H1 (cell line): ENCODE results near the gene RAB40C. TPM values are rescaled to one million over a fixed set of nuclear protein-coding genes. Genes with fewer than 3 reads are reported as not detected.

ENCODE experiments used
- CTCF ChIA-PET: fragments of 300-600 bp; sonication (Branson Sonifier 250); formaldehyde crosslinking; loops from one replicate; lab custom pipeline; 2021; ENCODE audit not compliant: partially characterized antibody; lab: Charles Lee
- POLR2A ChIA-PET: fragments of 300-600 bp; sonication (Branson Sonifier 250); formaldehyde crosslinking; loops from one replicate; lab custom pipeline; 2021; ENCODE audit warnings: inconsistent platforms; ENCODE audit not compliant: partially characterized antibody; lab: Charles Lee
- DNase-seq, 2 experiments: peaks; one replicate each; pipeline versions ENCODE4 v3.0.0 to v3.0.0-alpha.2; 2010 to 2022; ENCODE audit warnings: low spot score in 2 of 2, low read depth in 1 of 2, mixed read lengths in 1 of 2
- FAIRE-seq: peaks from 2 replicates; lab custom pipeline; 2011; peaks lifted over from hg19 to GRCh38; lab: Jason Lieb, UNC
- H2AFZ ChIP-seq: 2 replicates; pipeline ENCODE4 v1.8.1; 2012; ENCODE audit warnings: low read length, inconsistent platforms
- H2AK5ac ChIP-seq: 2 replicates; pipeline ENCODE4 v1.6.1; 2013; ENCODE audit warnings: low read depth, low read length
- H2BK120ac ChIP-seq: replicated peaks from 2 replicates; pipeline ENCODE3; 2013; ENCODE audit warnings: low read depth, low read length, inconsistent platforms
- H2BK12ac ChIP-seq: 2 replicates; pipeline ENCODE4 v1.6.1; 2013; ENCODE audit warnings: low read depth, low read length
- H2BK15ac ChIP-seq: 2 replicates; pipeline ENCODE4 v1.6.1; 2013; ENCODE audit warnings: low read length
- H2BK20ac ChIP-seq: 2 replicates; pipeline ENCODE4 v1.6.1; 2013; ENCODE audit warnings: low read length
- H2BK5ac ChIP-seq: 2 replicates; pipeline ENCODE4 v1.6.1; 2013; ENCODE audit warnings: low read depth, low read length
- H3K14ac ChIP-seq: 2 replicates; pipeline ENCODE4 v1.6.1; 2013; ENCODE audit warnings: inconsistent platforms; ENCODE audit not compliant: insufficient read length
- H3K18ac ChIP-seq: 2 replicates; pipeline ENCODE4 v1.6.1; 2013; ENCODE audit warnings: low read length; ENCODE audit errors: extremely low read depth
- H3K23ac ChIP-seq: 2 replicates; pipeline ENCODE4 v1.6.1; 2013; ENCODE audit warnings: inconsistent platforms; ENCODE audit not compliant: insufficient read length
- H3K23me2 ChIP-seq: 2 replicates; pipeline ENCODE4 v1.6.1; 2013; ENCODE audit warnings: low read depth, low read length
- H3K27ac ChIP-seq: 2 replicates; pipeline ENCODE4 v1.6.1; 2011; ENCODE audit warnings: low read depth, low read length, inconsistent platforms
- H3K27me3 ChIP-seq, 4 experiments: replicated peaks in 1 of 4; 1 replicate in 1 of 4; 2 replicates in 3 of 4; pipeline versions ENCODE4 v1.6.1 to v1.8.1; 2011 to 2013; ENCODE audit warnings: low read length in 3 of 4, mild to moderate bottlenecking in 3 of 4, inconsistent platforms in 2 of 4, mixed read lengths in 2 of 4, moderate library complexity in 1 of 4; ENCODE audit not compliant: control insufficient read depth in 3 of 4, insufficient read depth in 3 of 4; ENCODE audit errors: extremely low read depth in 1 of 4
- H3K36me3 ChIP-seq, 4 experiments: 2 replicates each; pipeline versions ENCODE4 v1.6.1 to v1.8.1; 2011 to 2013; ENCODE audit warnings: mild to moderate bottlenecking in 4 of 4, low read length in 3 of 4, moderate library complexity in 2 of 4, control low read depth in 1 of 4, inconsistent platforms in 1 of 4; ENCODE audit not compliant: insufficient read depth in 4 of 4, control insufficient read depth in 2 of 4
- H3K4ac ChIP-seq: replicated peaks from 2 replicates; pipeline ENCODE3; 2013; ENCODE audit warnings: low read length, low read depth, mixed read lengths, inconsistent platforms; ENCODE audit not compliant: insufficient read length
- H3K4me1 ChIP-seq, 4 experiments: replicated peaks in 1 of 4; 1 replicate in 1 of 4; 2 replicates in 3 of 4; pipeline versions ENCODE4 v1.6.1 to v1.8.1; 2011 to 2013; ENCODE audit warnings: low read length in 3 of 4, inconsistent platforms in 2 of 4, mixed read lengths in 1 of 4; ENCODE audit not compliant: insufficient read depth in 4 of 4, control insufficient read depth in 3 of 4
- H3K4me2 ChIP-seq, 2 experiments: 2 replicates each; pipeline versions ENCODE4 v1.6.1 to v1.8.1; 2011 to 2013; ENCODE audit warnings: low read depth in 2 of 2, low read length in 2 of 2, control low read depth in 1 of 2, inconsistent platforms in 1 of 2, mild to moderate bottlenecking in 1 of 2; ENCODE audit not compliant: insufficient read depth in 1 of 2
- H3K4me3 ChIP-seq, 4 experiments: fragments of 200-600, 300-600 bp in 1 of 4; sonication (generic), shearing (Covaris generic), sonication (Bioruptor Twin) in 1 of 4; 2 replicates each; pipeline versions ENCODE4 v1.5.1 to v1.8.1; 2011 to 2016; ENCODE audit warnings: low read length in 4 of 4, low read depth in 3 of 4, control low read depth in 2 of 4, inconsistent platforms in 2 of 4, mild to moderate bottlenecking in 2 of 4, mixed read lengths in 1 of 4, moderate library complexity in 1 of 4; ENCODE audit not compliant: insufficient read depth in 2 of 4; ENCODE audit errors: extremely low read depth in 1 of 4
- H3K56ac ChIP-seq: replicated peaks from 2 replicates; pipeline ENCODE3; 2013; ENCODE audit warnings: low read depth, mild to moderate bottlenecking, mixed read lengths, low read length, inconsistent platforms; ENCODE audit not compliant: insufficient read length
- H3K79me1 ChIP-seq: 2 replicates; pipeline ENCODE4 v1.6.1; 2013; ENCODE audit warnings: low read depth, low read length, control low read depth
- H3K79me2 ChIP-seq, 2 experiments: 2 replicates each; pipeline versions ENCODE4 v1.6.1 to v1.8.1; 2012 to 2013; ENCODE audit warnings: low read length in 2 of 2, mild to moderate bottlenecking in 2 of 2, inconsistent platforms in 1 of 2; ENCODE audit not compliant: insufficient read depth in 2 of 2, control insufficient read depth in 1 of 2
- H3K9ac ChIP-seq, 4 experiments: replicated peaks in 1 of 4; 1 replicate in 1 of 4; 2 replicates in 3 of 4; pipeline versions ENCODE4 v1.6.1 to v1.8.1; 2011 to 2013; ENCODE audit warnings: low read depth in 3 of 4, low read length in 3 of 4, control low read depth in 2 of 4, mild to moderate bottlenecking in 2 of 4, moderate library complexity in 2 of 4, inconsistent platforms in 1 of 4; ENCODE audit errors: extremely low read depth in 1 of 4
- H3K9me3 ChIP-seq, 2 experiments: 2 replicates each; pipeline versions ENCODE4 v1.6.1 to v1.8.1; 2012 to 2013; ENCODE audit warnings: mild to moderate bottlenecking in 2 of 2, moderate library complexity in 2 of 2, control low read depth in 1 of 2, inconsistent platforms in 1 of 2, low read depth in 1 of 2, low read length in 1 of 2, mixed read lengths in 1 of 2; ENCODE audit not compliant: insufficient read depth in 2 of 2
- H4K20me1 ChIP-seq, 2 experiments: replicated peaks in 1 of 2; 2 replicates each; pipeline versions ENCODE3 to v1.8.1; 2011 to 2013; ENCODE audit warnings: inconsistent platforms in 2 of 2, low read length in 2 of 2, mild to moderate bottlenecking in 1 of 2; ENCODE audit not compliant: insufficient read depth in 2 of 2, control insufficient read depth in 1 of 2
- H4K5ac ChIP-seq: 2 replicates; pipeline ENCODE4 v1.6.1; 2013; ENCODE audit warnings: low read length, low read depth, mixed read lengths, inconsistent platforms; ENCODE audit not compliant: insufficient read length
- H4K8ac ChIP-seq: 2 replicates; pipeline ENCODE4 v1.8.0; 2013; ENCODE audit warnings: mild to moderate bottlenecking, moderate library complexity, low read length, inconsistent platforms; ENCODE audit not compliant: insufficient read depth; ENCODE audit errors: extremely low read depth
- H4K91ac ChIP-seq: replicated peaks from 2 replicates; pipeline ENCODE3; 2013; ENCODE audit warnings: low read length, mixed read lengths, inconsistent platforms; ENCODE audit not compliant: insufficient read length
- FOSL1 ChIP-seq: IDR thresholded peaks from 2 replicates; pipeline ENCODE4 v1.6.1; 2011; ENCODE audit warnings: mild to moderate bottlenecking, low read depth, low read length, moderate library complexity; ENCODE audit not compliant: insufficient read depth
- HDAC6 ChIP-seq: IDR thresholded peaks from one replicate; pipeline ENCODE4 v1.7.1; 2012; ENCODE audit warnings: low read depth, mild to moderate bottlenecking, inconsistent platforms, low read length, moderate library complexity
- KDM5A ChIP-seq: fragments of 200-600 bp; IDR thresholded peaks from 2 replicates; pipeline ENCODE4 v1.7.1; 2012; ENCODE audit warnings: mild to moderate bottlenecking, low read length, inconsistent platforms, mixed read lengths
- MAFK ChIP-seq: IDR thresholded peaks from 2 replicates; pipeline ENCODE4 v1.6.1; 2012; ENCODE audit warnings: low read depth, mild to moderate bottlenecking, improper control_type of control experiment, low read length
- NRF1 ChIP-seq: IDR thresholded peaks from 2 replicates; pipeline ENCODE4 v1.6.1; 2011; ENCODE audit warnings: mild to moderate bottlenecking, low read depth, low read length, improper control_type of control experiment
- RAD21 ChIP-seq, 2 experiments: IDR thresholded peaks in 1 of 2; conservative IDR thresholded peaks in 1 of 2; 2 replicates each; pipeline ENCODE4 v1.6.1; 2011; ENCODE audit warnings: low read depth in 2 of 2, low read length in 2 of 2, improper control_type of control experiment in 1 of 2, inconsistent platforms in 1 of 2, mild to moderate bottlenecking in 1 of 2, moderate library complexity in 1 of 2
- RBBP5 ChIP-seq: IDR thresholded peaks from 2 replicates; pipeline ENCODE4 v1.7.1; 2012; ENCODE audit warnings: low read depth, mild to moderate bottlenecking, inconsistent platforms, low read length, moderate library complexity, borderline replicate concordance
- SIN3A ChIP-seq, 2 experiments: IDR thresholded peaks in 1 of 2; conservative IDR thresholded peaks in 1 of 2; 2 replicates each; pipeline ENCODE4 v1.6.1; 2011 to 2012; ENCODE audit warnings: low read length in 2 of 2, improper control_type of control experiment in 1 of 2, low read depth in 1 of 2, mild to moderate bottlenecking in 1 of 2
- USF2 ChIP-seq: IDR thresholded peaks from 2 replicates; pipeline ENCODE4 v1.6.1; 2011; ENCODE audit warnings: low read length, improper control_type of control experiment
- WGBS, 2 experiments: shearing (Covaris generic) in 1 of 2; methylation state at CpG; one replicate each; pipeline versions ENCODE4 v1.1.6 to v1.1.7; 2013 to 2015; ENCODE audit warnings: low lambda C conversion rate in 2 of 2, mixed read lengths in 2 of 2, inconsistent platforms in 1 of 2, low coverage in 1 of 2, missing lambda C conversion rate in 1 of 2; ENCODE audit not compliant: insufficient replicate concordance in 2 of 2, insufficient coverage in 1 of 2, insufficient read length in 1 of 2; ENCODE audit errors: extremely low coverage in 1 of 2, missing lambda C conversion rate in 1 of 2; 5-methylcytosine and 5-hydroxymethylcytosine counted together
- polyA plus RNA-seq, 7 experiments: library from polyadenylated mRNA; depleted of rRNA in 3 of 7; stranded (reverse) in 5 of 7; unstranded in 2 of 7; fragments of >200 nt in 5 of 7; fragments of 200-250 nt in 2 of 7; gene quantifications; 1 replicate in 5 of 7; 2 replicates in 1 of 7; 4 replicates in 1 of 7; pipeline versions ENCODE4 v1.2.1 to v1.2.3, GENCODE V29; 2011 to 2013; ENCODE audit warnings: missing spikeins in 2 of 7, mixed read lengths in 2 of 7
- total RNA-seq: library from RNA; stranded (reverse); fragmentation: NEBNext Ultra II Directional; extraction: Animal tissue kit (Norgen Biotek cat#: 25700); gene quantifications from 2 replicates; pipeline ENCODE4 v1.2.1, GENCODE V29; 2021

RAB40C gene
- total and polyA plus RNA-seq, 2 of the 8 experiments (the other 6 are each of a cell fraction or from before 2014, with no cell fraction given) = 13.9 to 15.6 TPM

- no peak overlapping the region for H3K27ac ChIP-seq
- POLR2A ChIA-PET = interaction anchor here (0.7 to 17.4 kb wide), 8 partner anchors 8 to 72 kb away, joined by 3 to 214 read pairs (median 4); partner anchors contain the start of genes JMJD8, RHBDL1, RHOT2 and STUB1
- H3K4me2 ChIP-seq = no peak overlapping the region
- H3K36me3 ChIP-seq = peaks cover 0 to 34% (median 1%) of the 10 kb centered on the region in 4 experiments; a peak in 3 of 8 replicates
- H2AK5ac ChIP-seq = no peak overlapping the region
- no peak overlapping the region for H2AFZ ChIP-seq
- H3K27me3 ChIP-seq = no peaks in the 10 kb centered on the region
- no peaks in the 10 kb centered on the region for H3K79me1 ChIP-seq
- H4K8ac ChIP-seq = no peak overlapping the region
- no peak overlapping the region for H3K14ac ChIP-seq
- no peak for TF ChIP-seq USF2
- TF ChIP-seq HDAC6 = no peak
- TF ChIP-seq FOSL1 = no peak
- no peak for TF ChIP-seq MAFK
- TF ChIP-seq SIN3A (conservative IDR thresholded peaks at IDR 0.05 in 1 of 2, IDR thresholded peaks at IDR 0.05 in 1 of 2; ENCODE audit: low read depth in 1 of 2, low read length in 2 of 2) = no peak
- TF ChIP-seq NRF1 = no peak
- TF ChIP-seq RBBP5 = no peak
- no peak for TF ChIP-seq RAD21 (IDR thresholded peaks at IDR 0.05 in 1 of 2, conservative IDR thresholded peaks at IDR 0.05 in 1 of 2; ENCODE audit: low read depth in 2 of 2, low read length in 2 of 2)
- TF ChIP-seq KDM5A = no peak
- TF ChIP-seq, all 59 proteins: peak for 0
- no peaks in the 10 kb centered on the region for H3K23me2 ChIP-seq
- H2BK20ac ChIP-seq = no peak overlapping the region
- no peak overlapping the region for H2BK12ac ChIP-seq
- no peak overlapping the region for H2BK5ac ChIP-seq
- H3K9ac ChIP-seq = no peak overlapping the region
- DNase-seq = no peak
- no peak overlapping the region for H3K23ac ChIP-seq
- H4K20me1 ChIP-seq = no peaks in the 10 kb centered on the region
- H3K9me3 ChIP-seq = no peaks in the 10 kb centered on the region
- H3K4me1 ChIP-seq = peaks cover 0 to 8% (median 1%) of the 10 kb centered on the region in 4 experiments; a peak in 4 of 7 replicates
- H2BK15ac ChIP-seq = no peak overlapping the region
- H4K91ac ChIP-seq = no peak overlapping the region
- H3K4ac ChIP-seq = no peak overlapping the region
- WGBS, 2 experiments = 94% methylated on average over 32 of the region's 35 CpGs; no CpG with 5 or more reads in 1 of the 2 experiments
- no peak overlapping the region for H3K4me3 ChIP-seq
- H3K79me2 ChIP-seq = no peaks in the 10 kb centered on the region
- H2BK120ac ChIP-seq = no peak overlapping the region
- H3K18ac ChIP-seq = no peak overlapping the region
- no peak for FAIRE-seq
- no peak overlapping the region for H3K56ac ChIP-seq
- H4K5ac ChIP-seq = no peak overlapping the region
- CTCF ChIA-PET = interaction anchor here (0.6 to 11.3 kb wide), 11 partner anchors 8 to 268 kb away, joined by 3 to 104 read pairs (median 5); partner anchors contain the start of genes METTL26, RHBDL1 and WDR90
These were observed 69.1 kb downstream of the RAB40C start for GRCh38 chr16:658679-659571.
